Duodenal mucosa (tissue), 2 donors: ENCODE data around the gene RBPJ.

ENCODE experiments used
- H3K27ac ChIP-seq: one replicate; pipeline ENCODE4 v1.7.0; 2013; ENCODE audit warnings: low read depth, low read length
- H3K27me3 ChIP-seq, 2 donors: one replicate each; pipeline ENCODE4 v1.7.0; 2013; ENCODE audit warnings: low read length in 2 of 2, control low read depth in 1 of 2; ENCODE audit not compliant: insufficient read depth in 2 of 2, control insufficient read depth in 1 of 2
- H3K36me3 ChIP-seq, 2 donors: one replicate each; pipeline ENCODE4 v1.7.0; 2013; ENCODE audit warnings: low read length in 2 of 2, control low read depth in 1 of 2; ENCODE audit not compliant: insufficient read depth in 2 of 2, control insufficient read depth in 1 of 2
- H3K4me1 ChIP-seq, 2 donors: one replicate each; pipeline ENCODE4 v1.7.0; 2013; ENCODE audit warnings: low read length in 2 of 2, control low read depth in 1 of 2; ENCODE audit not compliant: insufficient read depth in 2 of 2, control insufficient read depth in 1 of 2
- H3K4me3 ChIP-seq, 2 donors: one replicate each; pipeline ENCODE4 v1.7.0; 2013; ENCODE audit warnings: low read length in 2 of 2, low read depth in 1 of 2
- H3K9ac ChIP-seq, 2 donors: one replicate each; pipeline ENCODE4 v1.7.0; 2013; ENCODE audit warnings: low read length in 2 of 2, low read depth in 1 of 2
- H3K9me3 ChIP-seq, 2 donors: one replicate each; pipeline ENCODE4 v1.7.0; 2013; ENCODE audit warnings: low read length in 2 of 2, control low read depth in 1 of 2; ENCODE audit not compliant: control insufficient read depth in 1 of 2

Gene RBPJ

GRCh38 chr4:26334366-26334765 is 13.6 kb downstream of the RBPJ start:
- Histone ChIP-seq H3K27me3 (no peaks in the 10 kb centered on the region), H3K9me3 (no peaks in the 10 kb centered on the region), H3K27ac (no peak overlapping the region), H3K36me3 (no peaks in the 10 kb centered on the region), H3K4me1 (peaks cover 4 to 33% of the 10 kb centered on the region in 2 donors), H3K9ac (no peak overlapping the region), H3K4me3 (no peak overlapping the region)

GRCh38 chr4:26337612-26338011 is 16.8 kb downstream of the RBPJ start:
- Histone ChIP-seq H3K27ac (no peak overlapping the region), H3K9ac (no peak overlapping the region), H3K4me3 (no peak overlapping the region), H3K9me3 (no peaks in the 10 kb centered on the region), H3K27me3 (no peaks in the 10 kb centered on the region), H3K4me1 (peaks cover 0 to 15% of the 10 kb centered on the region in 2 donors), H3K36me3 (no peaks in the 10 kb centered on the region)

GRCh38 chr4:26342328-26343037 is 21.7 kb downstream of the RBPJ start:
- Histone ChIP-seq H3K9me3 (no peaks in the 10 kb centered on the region), H3K4me3 (no peak overlapping the region), H3K27ac (no peak overlapping the region), H3K4me1 (peaks cover 0 to 11% of the 10 kb centered on the region in 2 donors), H3K36me3 (no peaks in the 10 kb centered on the region), H3K27me3 (no peaks in the 10 kb centered on the region), H3K9ac (no peak overlapping the region)

GRCh38 chr4:26343038-26343398 is 22.2 kb downstream of the RBPJ start:
- H3K36me3 ChIP-seq, result no peaks in the 10 kb centered on the region
- H3K4me3 ChIP-seq, result no peak overlapping the region
- no peaks in the 10 kb centered on the region for H3K27me3 ChIP-seq
- H3K9ac ChIP-seq, result no peak overlapping the region
- H3K9me3 ChIP-seq, result no peaks in the 10 kb centered on the region
- no peak overlapping the region for H3K27ac ChIP-seq
- H3K4me1 ChIP-seq, result peaks cover 0 to 11% of the 10 kb centered on the region in 2 donors

- no peak overlapping the region for H3K4me3 ChIP-seq
- no peaks in the 10 kb centered on the region for H3K36me3 ChIP-seq
- H3K9ac ChIP-seq, result no peak overlapping the region
- no peaks in the 10 kb centered on the region for H3K27me3 ChIP-seq
- H3K9me3 ChIP-seq, result no peaks in the 10 kb centered on the region
- H3K4me1 ChIP-seq, result peaks cover 0 to 11% of the 10 kb centered on the region in 2 donors
- no peak overlapping the region for H3K27ac ChIP-seq
Observed at GRCh38 chr4:26344901-26345564, 24.2 kb downstream of the RBPJ start.

- no peak overlapping the region for H3K9ac ChIP-seq
Observed at GRCh38 chr4:26345565-26345938, 24.7 kb downstream of the RBPJ start.

GRCh38 chr4:26346203-26346620 is 25.4 kb downstream of the RBPJ start:
- no peak overlapping the region for H3K27ac ChIP-seq
- no peaks in the 10 kb centered on the region for H3K27me3 ChIP-seq
- no peaks in the 10 kb centered on the region for H3K9me3 ChIP-seq
- H3K4me1 ChIP-seq, result peaks cover 0 to 11% of the 10 kb centered on the region in 2 donors
- H3K4me3 ChIP-seq, result peak overlapping the region in 1 of 2 donors; percentile 19
- H3K36me3 ChIP-seq, result no peaks in the 10 kb centered on the region
- no peak overlapping the region for H3K9ac ChIP-seq

More at GRCh38 chr4:26345565-26345938, 24.7 kb downstream of the RBPJ start:
- H3K27me3 ChIP-seq, result no peaks in the 10 kb centered on the region
- H3K27ac ChIP-seq, result no peak overlapping the region
- H3K4me3 ChIP-seq, result no peak overlapping the region
- peaks cover 0 to 11% of the 10 kb centered on the region in 2 donors for H3K4me1 ChIP-seq
- no peaks in the 10 kb centered on the region for H3K9me3 ChIP-seq
- no peaks in the 10 kb centered on the region for H3K36me3 ChIP-seq

GRCh38 chr4:26349496-26349895 is 28.7 kb downstream of the RBPJ start:
- Histone ChIP-seq H3K9me3 (no peaks in the 10 kb centered on the region), H3K27ac (no peak overlapping the region), H3K4me3 (no peak overlapping the region), H3K4me1 (peaks cover 0 to 11% of the 10 kb centered on the region in 2 donors), H3K27me3 (no peaks in the 10 kb centered on the region), H3K36me3 (no peaks in the 10 kb centered on the region), H3K9ac (no peak overlapping the region)

GRCh38 chr4:26351685-26352084 is 30.9 kb downstream of the RBPJ start:
- Histone ChIP-seq H3K9me3 (no peaks in the 10 kb centered on the region), H3K27ac (no peak overlapping the region), H3K9ac (no peak overlapping the region), H3K36me3 (no peaks in the 10 kb centered on the region), H3K27me3 (no peaks in the 10 kb centered on the region), H3K4me3 (no peak overlapping the region), H3K4me1 (peaks cover 3 to 4% of the 10 kb centered on the region in 2 donors)

- Histone ChIP-seq H3K9ac (no peak overlapping the region), H3K4me3 (no peak overlapping the region), H3K27me3 (no peaks in the 10 kb centered on the region), H3K4me1 (peaks cover 3 to 4% of the 10 kb centered on the region in 2 donors), H3K36me3 (no peaks in the 10 kb centered on the region), H3K9me3 (no peaks in the 10 kb centered on the region), H3K27ac (no peak overlapping the region)
Observed at GRCh38 chr4:26354491-26354890, 33.7 kb downstream of the RBPJ start.
